HS-5 (cell line): Measurements from ENCODE around the gene CCL3.
"Not testable (repeated sequence)": the region's sequence is repeated elsewhere in the genome, so short reads cannot be mapped to it uniquely, and the experiment has no call there.

ENCODE experiments used
- DNase-seq: peaks from one replicate; pipeline ENCODE4 v3.0.0-alpha.2; 2012; ENCODE audit warnings: low read depth

Gene CCL3

DNA sequence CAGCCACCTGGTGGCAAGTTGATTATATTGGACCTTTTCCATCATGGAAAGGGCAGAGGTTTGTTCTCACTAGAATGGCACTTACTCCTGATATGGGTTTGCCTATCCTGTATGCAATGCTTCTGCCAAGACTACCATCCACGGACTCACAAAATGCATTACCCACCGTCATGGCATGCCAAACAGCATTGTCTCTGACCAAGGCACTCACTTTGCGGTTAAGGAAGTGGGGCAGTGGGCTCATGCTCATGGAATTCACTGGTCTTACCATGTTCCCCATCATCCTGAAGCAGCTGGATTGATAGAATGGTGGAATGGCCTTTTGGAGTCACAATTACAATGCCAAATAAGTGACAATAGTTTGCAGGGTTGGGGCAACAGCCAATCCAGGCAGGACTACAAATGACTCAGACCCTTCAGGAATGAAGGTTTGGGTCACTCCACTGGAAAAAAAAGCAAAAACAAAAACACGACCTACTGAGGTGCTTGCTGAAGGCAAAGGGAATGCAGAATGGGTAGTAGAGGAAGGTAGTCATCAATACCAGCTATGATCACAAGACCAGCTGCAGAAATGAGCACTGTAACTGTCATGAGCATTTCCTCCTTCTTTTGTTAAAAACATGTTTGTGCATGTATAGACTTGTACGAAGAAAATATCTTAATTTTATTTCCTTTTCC is 25.2 kb upstream of the CCL3 start:
- DNase-seq, result peak; percentile 30

- not testable (repeated sequence) for DNase-seq
These were observed 23.2 kb upstream of the CCL3 start for GRCh38 chr17:36113131-36113530.

GRCh38 chr17:36112572-36112971 is 22.6 kb upstream of the CCL3 start:
- no peak for DNase-seq

- DNase-seq, result no peak
These were observed 21.1 kb upstream of the CCL3 start for GRCh38 chr17:36111068-36111490.

DNA sequence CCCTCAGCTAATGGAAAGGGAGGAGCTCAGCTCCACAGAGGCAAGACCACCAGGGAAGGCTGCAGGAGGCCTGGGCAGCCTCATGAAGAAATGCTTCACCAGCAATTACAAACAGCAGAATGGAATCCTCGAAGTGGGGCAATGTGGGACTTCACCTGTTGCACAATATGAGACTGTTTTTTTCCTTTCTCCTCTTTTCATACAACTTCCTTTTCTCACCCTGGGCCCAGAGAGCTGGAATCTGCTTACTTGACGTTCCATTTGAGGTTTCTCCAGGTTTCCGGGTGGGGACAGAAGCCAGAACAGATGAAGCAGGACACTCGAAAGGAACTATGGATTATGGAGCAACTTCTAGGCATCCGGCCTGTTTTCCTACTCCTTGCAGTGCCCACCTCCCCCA is 18.3 kb upstream of the CCL3 start:
- DNase-seq, result not testable (repeated sequence)

- no peak for DNase-seq
These were observed 17.7 kb upstream of the CCL3 start for GRCh38 chr17:36107660-36108059.

DNA sequence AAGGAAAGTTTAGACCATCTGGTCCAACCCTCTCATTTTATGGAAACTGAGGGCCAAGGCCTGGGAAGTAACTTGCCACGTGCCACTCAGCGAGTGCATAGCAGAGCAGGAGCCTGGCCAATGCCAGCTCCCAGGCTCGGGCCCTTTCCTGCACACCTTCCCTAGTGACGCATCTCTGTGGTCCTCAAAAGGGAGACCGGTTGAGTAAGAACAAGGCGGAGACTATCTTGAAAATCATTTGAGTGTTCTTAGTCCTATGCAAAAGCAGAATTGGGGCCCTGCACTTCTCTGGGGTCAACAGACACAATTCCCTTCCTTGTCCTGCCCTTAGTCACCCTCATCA is 16.5 kb upstream of the CCL3 start:
- no peak for DNase-seq

GRCh38 chr17:36105781-36106492 is 16.0 kb upstream of the CCL3 start:
- no peak for DNase-seq

DNA sequence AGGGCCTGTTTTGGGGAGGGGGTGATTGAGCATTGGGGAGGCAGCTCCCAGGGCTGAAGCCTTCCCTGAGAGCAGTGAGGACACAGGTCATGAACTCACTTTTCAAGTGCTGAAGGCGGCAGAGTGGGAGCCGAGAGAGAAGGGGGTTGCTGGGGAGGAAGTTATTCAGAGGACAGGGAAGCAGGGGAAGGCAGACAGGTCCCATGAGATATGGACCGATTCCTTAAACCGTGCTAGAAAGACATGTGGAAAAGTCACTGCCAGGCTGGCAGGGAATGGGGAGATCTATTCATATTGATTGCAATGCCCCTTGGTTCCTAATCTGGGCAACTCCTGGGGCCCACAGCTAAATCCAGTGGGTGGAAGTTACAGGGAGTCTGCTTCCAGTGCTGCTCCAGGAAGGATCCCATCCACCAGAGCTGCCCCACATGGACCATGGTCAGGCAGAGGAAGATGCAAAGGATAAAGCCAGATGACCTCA is 14.8 kb upstream of the CCL3 start:
- no peak for DNase-seq

DNA sequence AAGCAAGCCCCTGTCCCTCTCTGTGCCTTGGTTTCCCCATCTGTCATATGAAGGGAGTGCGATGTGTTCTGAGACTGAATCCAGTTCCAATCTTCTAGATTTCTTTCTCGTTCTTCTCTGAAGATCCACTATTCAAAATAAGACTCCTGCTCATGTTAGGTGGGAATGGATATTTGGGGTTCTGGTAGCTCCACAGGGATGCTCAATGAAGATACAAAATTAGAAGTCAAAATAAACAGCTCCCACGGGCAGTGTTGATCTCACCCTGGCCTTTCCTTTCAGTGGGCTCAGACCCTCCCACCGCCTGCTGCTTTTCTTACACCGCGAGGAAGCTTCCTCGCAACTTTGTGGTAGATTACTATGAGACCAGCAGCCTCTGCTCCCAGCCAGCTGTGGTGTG is 14.3 kb upstream of the CCL3 start:
- not testable (repeated sequence) for DNase-seq

DNA sequence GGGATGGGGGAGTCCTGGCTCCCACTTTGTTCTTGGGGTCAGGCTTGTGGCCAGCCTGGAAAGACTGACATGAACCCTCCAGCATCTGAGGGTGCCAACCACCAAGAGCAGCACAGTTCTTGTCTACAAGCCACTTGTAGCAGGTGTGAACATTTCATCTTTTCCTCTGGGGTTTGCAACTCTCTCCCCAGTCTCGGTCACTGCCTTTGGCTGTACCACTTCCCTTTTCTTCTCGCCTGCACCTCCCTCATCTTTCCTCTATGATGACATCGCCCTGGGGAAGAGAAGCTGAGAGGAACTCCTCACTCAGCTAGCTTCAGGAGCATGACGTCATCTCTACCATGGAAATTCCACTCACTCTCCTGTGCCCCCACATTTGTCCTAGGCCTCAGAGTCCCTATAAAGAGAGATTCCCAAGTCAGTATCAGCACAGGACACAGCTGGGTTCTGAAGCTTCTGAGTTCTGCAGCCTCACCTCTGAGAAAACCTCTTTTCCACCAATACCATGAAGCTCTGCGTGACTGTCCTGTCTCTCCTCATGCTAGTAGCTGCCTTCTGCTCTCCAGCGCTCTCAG is 13.5 kb upstream of the CCL3 start, which contains the start of gene CCL4:
Gene CCL4 (plus strand): TSS at position 427 of the 575 bp plus-strand sequence. CDS start 79 bp downstream, at position 506.
- not testable (repeated sequence) for DNase-seq

- not testable (repeated sequence) for DNase-seq
These were observed 9.1 kb upstream of the CCL3 start for GRCh38 chr17:36099004-36099403.

DNA sequence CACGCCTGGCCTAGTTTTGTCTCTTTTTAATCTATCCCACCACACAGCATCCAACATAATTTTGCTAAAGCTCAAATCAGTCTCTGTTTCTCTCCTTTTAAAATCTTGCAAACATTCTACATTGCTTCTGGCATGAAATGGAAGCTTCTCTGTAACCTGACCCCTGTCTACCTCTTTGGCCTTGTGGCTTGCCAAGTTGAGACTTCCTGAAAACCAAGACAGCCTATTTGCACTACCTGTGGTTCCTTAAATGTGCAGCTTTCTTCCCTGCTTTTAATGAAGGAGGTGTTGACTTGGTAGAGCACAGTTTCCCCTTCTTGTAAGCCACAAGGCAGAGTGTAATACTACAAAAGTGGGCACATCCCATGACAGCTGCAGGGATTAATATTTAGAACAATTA is 6.0 kb upstream of the CCL3 start:
- DNase-seq, result no peak

- no peak for DNase-seq
These were observed 4.8 kb upstream of the CCL3 start for GRCh38 chr17:36094746-36095145.

GRCh38 chr17:36094232-36094631 is 4.3 kb upstream of the CCL3 start:
- DNase-seq, result no peak

- not testable (repeated sequence) for DNase-seq
These were observed 2.8 kb upstream of the CCL3 start for GRCh38 chr17:36092715-36093114.

GRCh38 chr17:36092230-36092629 is 2.3 kb upstream of the CCL3 start:
- no peak for DNase-seq

- no peak for DNase-seq
These were observed 541 bp downstream of the CCL3 start for GRCh38 chr17:36089339-36089865.

- DNase-seq, result no peak
These were observed 1.1 kb downstream of the CCL3 start for GRCh38 chr17:36088670-36089338.

DNA sequence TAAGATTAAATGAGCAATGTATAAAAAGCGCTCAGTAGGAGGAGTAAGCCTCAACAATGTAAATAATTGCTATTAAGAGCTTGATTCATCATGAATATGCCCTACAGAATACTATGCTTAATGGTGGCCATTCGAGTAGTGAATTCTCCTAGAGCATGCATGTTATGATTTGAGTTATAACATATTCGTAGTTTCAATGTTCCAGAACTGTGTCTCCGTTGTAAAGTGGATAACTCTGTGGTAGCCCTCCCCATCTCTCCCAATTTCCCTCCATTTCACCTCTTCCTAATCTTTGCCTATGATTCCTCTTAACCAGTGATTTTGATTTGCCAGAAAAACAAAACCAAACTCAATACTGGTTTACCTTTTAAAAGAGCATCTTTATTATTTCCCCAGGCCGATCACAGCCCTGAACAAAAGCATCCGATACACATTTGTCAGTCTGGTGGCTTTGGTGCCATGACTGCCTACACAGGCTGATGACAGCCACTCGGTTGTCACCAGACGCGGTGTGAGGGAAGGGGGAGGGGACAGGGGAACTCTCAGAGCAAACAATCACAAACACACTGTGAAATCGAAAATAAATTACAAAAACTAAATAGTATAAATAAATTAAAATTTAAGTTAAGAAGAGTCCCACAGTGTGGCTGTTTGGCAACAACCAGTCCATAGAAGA is 1.9 kb downstream of the CCL3 start:
- DNase-seq, result not testable (repeated sequence)

DNA sequence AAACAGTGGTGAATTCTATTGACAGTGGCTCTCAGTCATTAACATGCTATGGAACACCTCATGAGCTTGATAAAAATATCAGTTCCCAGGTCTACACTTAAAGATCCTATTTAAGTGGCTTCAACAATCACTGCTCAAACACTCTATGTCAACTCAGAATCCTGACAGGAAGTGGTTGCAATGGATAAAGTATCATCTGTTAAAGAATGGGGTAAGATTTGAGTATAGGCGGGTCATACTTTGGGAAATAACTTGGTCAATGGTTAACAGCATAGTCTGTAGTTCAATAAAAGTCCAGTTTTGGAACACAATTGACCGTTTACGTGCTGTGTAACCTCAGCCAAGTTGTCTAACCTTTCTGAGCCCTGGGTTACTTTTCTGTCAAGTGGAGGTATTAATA is 2.5 kb downstream of the CCL3 start:
- not testable (repeated sequence) for DNase-seq

DNA sequence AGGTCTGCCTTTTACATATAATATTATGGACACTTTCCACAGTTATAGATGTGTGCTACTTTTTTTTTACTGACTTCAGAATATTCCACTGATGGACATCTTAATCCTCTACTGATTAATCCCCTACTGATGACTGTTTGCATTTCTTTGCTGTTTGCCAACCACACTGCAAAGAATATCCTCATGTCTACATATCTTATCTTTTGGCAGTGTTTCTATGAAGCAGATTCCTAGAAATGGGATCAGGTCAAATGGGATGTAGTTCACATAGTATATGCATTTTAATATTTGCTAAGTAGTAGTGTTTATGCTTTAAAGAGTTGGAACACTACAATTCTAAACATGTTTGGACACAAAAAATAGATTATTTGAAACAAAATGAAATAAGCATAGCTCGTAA is 3.2 kb downstream of the CCL3 start:
- no peak for DNase-seq
